GM18868 (cell line): Measurements from ENCODE around the gene AADACL2.

ENCODE experiments used
- ATAC-seq: cut with Tn5 transposase; IDR thresholded peaks from one replicate; pipeline ENCODE4 v1.9.1; 2021; ENCODE audit warnings: mild to moderate bottlenecking, moderate library complexity; ENCODE audit not compliant: unreplicated experiment

The AADACL2 gene

DNA sequence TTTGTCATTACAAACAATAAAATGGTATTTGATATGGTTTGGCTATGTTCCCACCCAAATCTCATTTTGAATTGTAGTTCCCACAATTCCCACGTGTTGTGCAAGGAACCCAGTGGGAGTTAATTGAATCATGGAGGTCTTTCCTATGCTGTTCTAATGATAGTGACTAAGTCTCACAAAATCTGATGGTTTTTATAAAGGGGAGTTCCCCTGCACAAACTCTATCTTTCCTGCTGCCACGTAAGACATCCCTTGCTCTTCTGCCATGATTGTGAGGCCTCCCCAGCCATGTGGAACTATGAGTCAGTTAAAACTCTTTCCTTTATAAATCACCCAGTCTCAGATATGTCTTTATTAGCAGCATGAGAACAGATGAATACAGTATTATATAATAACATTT, 64.7 kb downstream of the AADACL2 start:
- ATAC-seq: no peak

DNA sequence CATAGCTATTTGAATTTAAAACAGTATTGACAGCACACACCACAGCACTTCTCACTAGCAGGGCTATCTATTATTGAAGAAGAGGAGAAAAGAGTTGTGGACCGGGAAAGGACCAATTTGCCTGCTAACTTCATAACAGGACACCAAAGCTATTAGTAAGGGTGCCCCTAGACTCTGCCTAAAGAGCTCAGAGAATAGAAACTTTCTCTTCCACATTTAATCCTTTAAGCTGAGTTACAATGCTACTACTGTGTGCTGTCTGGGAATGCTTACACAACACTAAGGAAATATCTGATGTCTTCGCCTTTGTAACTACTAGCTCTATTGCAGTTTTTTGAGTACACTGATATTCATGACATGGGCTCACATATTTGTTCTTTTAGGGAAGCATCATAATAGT, 66.7 kb downstream of the AADACL2 start:
- no peak for ATAC-seq

DNA sequence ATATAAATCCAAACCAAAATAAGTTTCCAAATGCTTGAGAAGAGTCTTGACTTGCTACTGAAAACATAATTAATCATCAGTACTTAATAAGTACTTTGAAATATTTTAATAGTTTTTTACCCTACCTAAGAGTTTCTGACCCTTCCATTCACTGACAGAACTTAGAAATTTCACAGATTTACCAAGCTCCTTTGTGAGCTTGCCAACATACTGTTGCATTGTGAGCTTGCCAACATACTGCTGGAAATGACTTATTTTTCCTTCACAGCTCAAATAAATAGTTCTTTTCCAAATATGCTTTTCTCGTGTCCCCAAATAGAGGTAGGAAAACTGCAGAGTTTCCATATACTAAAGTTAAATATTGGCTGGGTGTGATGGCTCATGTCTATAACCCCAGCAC, 70.5 kb downstream of the AADACL2 start:
- ATAC-seq: no peak

DNA sequence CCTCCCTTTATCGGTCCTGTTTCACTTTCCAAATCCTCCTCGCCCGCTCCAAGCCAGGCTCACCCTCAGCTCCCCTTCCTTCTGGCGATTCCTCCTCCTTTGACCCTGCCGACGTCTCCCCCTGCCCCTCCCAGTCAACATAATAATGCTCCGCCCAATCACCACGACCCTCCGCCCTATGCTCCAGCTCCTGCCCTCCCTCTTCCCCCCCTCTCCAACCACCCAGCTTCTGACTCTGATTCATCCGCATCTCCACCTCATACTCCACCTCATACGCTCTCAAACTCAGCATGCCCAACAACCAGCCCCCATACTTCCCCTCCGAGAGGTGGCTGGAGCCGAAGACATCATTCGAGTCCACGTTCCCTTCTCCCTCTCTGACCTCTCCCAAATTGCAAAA, 73.1 kb downstream of the AADACL2 start:
- no peak for ATAC-seq
